Activated CD4-positive, CD25-positive, alpha-beta regulatory T cell treated with anti-CD3 and anti-CD28 coated beads, Interleukin-2, amount 50 U/mL, for 72 hours (primary cell): ENCODE data around the gene PRKN.

ENCODE experiments used
- DNase-seq: peaks from one replicate; pipeline ENCODE4 v3.0.0; 2021

The PRKN gene

DNA sequence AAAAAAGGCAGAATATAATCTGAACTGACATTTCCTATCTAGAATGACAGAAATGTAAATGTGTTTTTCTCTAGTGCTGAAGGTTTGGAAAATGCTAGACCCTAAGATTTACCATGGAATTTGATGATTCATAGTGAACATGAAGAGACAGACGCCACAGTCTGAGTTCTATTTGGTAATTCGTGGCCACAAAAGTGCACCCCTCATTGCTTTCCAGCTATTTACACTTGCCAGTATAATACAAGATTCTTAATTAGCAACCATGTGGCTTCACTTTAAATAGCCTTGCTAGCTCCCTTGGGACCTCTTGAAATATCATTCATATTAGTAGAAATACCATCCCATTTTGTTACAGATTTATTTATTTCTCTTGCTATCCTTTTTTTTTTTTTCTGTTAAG, 636.8 kb downstream of the PRKN start:
- no peak for DNase-seq

DNA sequence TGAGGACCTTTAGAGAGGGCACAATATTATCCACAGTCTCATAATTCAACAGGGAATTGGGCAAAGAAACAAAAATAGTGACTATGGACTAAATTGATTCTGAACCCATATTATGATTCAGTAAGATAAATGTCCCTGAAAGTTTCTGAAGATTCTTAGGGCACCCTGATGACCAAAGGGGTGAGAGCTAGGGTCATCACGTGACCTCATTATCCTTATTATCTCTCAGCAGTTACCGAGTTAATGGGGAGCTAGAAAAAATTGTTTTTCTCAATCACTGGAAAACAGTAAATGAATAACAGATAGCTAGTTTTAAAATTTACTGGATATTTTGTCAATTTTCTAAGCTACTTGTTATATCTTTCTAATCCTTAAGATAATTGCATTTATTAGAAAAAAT, 639.5 kb downstream of the PRKN start:
- no peak for DNase-seq

DNA sequence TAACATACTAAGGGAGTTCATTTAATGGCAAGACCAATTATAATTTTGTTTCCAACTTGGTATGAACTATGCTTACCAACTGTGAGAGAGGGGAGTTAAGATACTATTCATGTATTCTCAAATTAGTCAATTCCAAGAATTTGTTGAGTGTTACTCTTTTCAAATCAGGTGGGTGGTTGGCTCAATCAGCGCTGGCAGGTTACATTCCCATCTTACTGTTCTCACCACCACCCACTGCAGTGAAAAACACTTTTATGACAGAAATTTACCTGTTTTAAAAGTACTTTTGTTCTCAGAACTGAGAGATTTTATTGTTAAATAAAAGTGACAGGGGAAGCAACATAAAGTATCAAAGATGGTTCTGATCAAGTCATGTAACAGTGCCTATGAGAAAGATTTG, 642.0 kb downstream of the PRKN start:
- DNase-seq, result no peak

DNA sequence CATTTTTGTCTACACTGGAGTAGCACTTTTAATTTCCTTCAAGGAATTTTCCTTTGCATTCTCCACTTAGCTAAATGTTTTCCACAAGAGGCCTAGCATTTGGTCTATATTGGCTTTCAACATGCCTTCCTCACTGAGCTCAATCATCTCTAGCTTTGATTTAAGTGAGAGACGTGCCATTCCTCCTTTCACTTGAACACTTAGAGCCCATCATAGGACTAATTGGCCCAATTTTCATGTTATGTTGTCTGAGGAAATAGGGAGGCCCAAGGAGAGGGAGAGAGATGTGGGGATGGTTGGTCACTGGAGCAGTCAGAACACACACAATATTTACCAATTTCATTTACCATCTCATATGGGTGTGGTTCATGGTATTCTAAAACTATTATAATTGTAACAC, 645.0 kb downstream of the PRKN start:
- DNase-seq, result no peak

DNA sequence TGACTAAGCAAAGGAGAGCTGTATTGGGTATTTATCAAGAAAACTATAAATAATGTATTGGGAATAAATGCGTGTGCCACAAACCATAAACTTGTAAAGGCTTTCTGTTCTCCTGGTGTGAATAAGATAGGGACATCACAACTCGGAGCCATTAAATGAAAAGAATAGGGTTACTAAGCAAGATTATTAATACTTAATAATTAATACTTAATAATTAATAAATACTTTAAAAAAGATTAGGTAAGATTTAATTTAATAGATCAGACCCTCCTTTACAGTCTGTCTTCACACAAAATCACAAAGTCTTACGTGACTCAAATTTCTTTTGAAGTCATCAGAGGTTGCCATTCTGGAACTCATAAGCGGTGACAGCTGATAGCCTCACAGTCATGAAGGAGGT, 648.9 kb downstream of the PRKN start:
- DNase-seq, result no peak

DNA sequence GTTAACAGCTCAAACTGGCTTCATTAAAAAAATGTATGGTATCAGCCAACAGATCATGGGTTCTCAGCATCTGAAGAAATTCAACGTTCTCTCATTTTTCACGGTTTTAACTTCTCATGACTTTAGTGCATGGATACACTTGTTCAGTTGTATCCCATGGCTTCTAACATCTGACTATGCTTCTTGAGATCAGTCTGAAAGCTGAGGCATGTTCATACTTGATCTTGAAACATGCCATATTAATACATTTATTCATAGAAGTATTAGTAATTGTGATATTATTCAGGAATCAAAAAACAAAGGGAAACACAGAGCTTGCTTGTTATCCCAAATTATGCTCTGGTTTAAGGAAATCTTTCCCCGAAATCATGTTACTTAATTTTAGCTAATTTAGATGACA, 649.4 kb downstream of the PRKN start:
- no peak for DNase-seq

DNA sequence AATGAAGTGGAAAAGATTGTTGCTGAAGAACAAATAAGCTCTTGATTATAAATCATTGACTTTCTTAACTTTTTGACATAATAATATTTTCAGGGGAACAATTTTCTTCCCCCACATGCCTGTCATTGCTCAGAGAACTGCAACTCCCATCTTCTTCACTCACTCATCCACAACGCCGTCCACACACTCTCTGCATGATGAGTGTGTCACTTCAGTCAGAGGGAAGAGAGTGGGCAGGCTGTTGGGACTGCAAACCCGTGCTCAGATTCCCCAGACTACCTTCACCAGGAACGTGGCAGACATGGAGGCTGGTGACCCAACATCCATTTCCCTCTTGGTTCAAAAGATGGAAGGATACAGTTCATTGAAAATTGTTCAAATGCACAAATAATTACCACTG, 650.8 kb downstream of the PRKN start:
- no peak for DNase-seq

DNA sequence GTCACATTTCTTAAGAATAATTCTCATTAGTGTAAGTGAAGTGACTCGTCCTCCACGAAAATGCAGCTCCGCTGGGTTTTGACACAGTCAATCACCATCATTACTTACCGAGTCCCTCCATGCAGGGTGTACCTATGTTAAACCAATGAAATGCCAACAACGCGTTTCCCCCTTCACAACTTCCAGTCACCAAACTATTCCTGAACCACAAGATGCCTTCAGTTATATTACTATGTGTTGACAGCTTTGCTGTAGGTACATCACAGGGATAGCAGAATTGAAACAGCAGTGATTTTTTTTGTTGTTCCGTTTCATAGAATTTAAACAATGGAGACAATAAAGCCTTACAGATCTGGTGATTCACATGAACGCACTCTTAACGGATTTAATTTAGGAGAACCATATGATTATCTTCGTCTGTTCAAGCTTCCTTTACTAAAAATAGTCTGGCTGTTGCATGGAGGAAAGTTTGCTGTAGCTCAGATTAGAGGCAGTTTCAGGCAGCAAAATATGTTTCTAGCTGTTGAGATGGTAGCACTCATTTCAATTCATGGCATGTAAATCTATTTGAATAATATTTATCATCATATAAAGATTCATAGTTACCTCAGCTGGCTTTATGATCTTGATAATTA, 652.8 kb downstream of the PRKN start:
- DNase-seq, result no peak

DNA sequence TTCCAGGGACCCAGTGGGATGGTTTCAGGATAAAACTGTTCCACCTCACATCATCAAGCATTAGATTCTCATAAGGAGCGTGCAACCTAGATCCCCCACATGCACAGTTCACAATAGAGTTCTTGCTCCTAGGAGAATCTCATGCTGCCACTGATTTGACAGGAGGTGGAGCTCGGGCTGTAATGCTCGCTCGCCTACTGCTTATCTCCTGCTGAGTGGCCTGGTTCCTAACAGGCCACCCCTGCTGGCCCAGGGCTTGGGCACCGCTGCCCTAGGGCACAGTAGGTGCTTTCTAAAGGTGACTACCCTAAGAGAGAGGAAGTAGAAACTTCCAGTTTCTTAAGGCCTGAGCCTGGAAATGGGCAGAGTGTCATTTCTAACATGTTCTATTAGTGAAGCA, 656.9 kb downstream of the PRKN start:
- DNase-seq, result no peak

DNA sequence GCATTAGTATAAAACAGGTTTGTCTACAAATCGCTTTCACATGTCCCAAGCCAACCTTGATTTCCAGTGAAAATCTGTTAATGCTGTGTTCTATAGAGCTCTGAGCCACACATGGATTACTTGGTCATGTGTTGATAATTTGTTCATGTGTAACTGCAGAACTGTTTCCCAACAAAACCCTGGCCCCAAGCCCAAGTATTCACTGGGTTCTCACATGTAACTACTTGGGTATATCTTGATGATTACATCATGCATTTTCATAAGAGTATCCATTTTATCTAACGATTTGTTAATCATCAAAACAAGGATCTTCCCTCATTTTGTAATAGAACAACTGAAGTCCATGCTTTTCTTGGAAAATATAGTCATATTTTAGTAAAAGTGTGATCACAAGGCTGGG, 657.6 kb downstream of the PRKN start:
- no peak for DNase-seq

DNA sequence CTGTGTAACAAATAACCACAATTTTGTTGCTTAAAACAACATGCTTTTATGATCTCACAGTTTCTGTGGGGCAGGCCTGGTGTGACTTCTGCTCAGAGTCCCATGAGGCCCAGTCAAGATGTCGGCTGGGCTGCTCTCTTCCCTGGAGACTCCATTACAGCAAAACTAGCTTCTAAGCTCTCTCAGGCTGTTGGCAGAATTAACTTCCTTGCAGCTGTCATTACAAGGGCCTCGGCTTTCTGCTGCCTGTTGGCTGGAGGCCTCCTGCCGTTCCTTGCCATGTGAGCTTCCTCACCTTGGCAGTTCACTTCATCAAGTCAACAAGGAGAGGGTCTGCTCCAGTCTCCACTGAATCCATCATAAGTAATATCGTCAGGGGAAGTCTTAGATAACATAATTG, 659.2 kb downstream of the PRKN start:
- DNase-seq, result no peak

DNA sequence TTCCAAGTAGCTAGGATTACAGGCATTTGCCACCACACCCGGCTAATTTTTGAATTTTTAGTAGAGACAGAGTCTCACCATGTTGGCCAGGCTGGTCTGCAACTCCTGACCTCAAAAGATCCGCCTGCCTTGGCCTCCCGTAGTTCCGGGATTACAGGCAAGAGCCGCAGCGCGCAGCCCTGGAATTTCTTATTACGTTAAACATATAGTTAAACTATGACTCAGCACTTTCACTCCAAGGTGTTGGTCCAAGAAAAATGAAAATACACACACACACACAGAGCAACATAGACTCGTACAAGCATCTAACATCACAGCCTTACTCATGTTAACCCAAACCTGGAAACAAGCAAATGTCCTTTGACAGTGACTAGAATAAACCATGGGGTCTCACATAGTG, 663.9 kb downstream of the PRKN start:
- DNase-seq, result no peak

DNA sequence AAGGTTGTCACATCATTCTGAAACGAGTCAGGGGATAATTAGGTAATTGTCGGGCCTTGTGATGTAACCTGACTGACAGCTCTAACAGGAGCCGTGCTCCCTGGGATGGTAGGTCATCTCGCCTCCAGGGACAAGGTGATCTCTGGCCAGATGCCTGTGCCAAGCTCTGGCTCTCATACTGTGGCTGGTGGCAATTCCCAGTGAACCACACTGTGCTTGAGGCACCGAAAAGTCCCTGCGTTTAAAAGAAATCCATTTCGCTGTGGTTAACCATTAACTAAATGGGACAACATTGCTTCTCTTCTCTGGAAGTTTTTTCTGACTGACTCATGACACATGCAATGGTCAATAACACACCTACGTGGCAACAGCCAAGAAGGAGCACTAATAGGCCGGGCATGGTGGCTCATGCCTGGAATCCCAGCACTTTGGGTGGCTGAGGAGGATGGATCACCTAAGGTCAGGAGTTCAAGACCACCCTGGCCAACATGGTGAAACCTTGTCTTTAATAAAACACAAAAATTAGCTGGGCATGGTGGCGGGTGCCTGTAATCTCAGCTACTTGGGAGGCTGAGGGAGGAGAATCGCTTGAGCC, 669.2 kb downstream of the PRKN start:
- no peak for DNase-seq

DNA sequence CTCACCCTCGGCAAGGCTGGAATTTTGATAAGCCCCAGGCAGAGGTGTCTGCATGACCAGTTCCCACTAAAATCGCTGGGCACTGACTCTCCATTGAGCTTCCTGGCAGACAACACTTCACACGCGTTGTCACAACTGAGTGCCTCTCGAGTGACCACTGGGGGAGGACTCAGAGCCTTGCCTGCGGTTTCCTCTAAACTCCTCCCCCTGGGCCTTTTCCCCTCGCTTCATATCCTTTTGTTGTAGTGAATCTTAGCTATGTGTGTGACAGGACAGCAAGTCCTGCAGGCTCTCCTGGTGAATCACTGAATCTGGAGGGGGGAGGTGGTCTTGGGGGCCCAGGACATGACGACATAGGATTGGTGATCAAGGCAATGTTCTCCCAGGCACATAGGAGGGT, 670.8 kb downstream of the PRKN start:
- no peak for DNase-seq

DNA sequence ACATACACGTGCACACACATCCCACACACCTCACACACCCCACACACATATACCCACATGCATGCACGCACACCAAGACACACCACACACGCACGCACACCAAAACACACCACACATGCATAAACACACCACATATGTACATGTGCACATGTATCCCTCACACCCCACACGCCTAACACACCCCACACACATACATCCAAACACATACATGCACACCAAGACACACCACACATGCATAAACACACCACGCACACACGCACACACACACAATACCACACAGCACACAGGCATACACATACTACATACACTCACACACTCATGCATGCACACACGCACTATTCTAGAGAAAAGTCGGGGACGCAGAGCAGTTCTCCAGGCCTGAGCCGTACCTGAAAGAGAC, 671.5 kb downstream of the PRKN start:
- no peak for DNase-seq

DNA sequence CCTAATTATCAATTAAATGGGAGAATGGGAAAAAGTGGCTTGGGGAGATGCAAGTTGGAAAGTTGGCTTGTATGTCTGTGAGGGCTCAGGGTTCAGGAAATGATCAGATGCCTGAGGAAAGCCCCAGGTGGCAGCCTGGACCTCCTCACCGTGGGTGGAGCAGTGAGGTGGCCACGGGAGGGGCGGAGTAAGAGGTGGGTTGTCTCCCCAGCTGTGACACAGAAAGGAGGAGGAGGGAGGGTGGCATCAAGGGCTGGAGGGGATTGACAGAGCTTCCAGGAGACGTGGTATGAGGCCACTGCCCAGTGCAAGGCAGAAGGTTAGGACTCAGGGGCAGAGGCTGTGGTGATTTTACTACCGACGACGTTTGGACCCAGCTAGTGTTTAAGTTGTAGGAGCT, 672.2 kb downstream of the PRKN start:
- DNase-seq, result no peak

DNA sequence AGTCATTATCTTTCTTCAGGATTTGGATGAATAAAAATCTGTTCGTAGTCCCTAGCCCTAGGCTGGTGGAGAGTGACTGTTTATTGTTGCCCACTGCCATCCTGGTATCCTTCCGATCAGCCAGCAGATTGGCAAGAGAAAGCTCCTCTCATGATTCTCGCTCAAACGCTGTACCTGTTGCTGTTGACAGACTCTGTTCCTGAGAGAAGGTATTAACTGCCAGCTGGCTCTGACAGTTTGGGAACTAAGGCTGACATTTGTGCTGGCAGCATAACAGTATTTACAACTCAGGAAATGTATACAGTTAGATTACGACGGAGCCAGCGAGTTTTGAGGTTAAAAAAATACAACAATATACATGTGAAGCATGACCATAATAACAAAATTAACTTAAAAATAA, 674.5 kb downstream of the PRKN start:
- DNase-seq, result no peak

DNA sequence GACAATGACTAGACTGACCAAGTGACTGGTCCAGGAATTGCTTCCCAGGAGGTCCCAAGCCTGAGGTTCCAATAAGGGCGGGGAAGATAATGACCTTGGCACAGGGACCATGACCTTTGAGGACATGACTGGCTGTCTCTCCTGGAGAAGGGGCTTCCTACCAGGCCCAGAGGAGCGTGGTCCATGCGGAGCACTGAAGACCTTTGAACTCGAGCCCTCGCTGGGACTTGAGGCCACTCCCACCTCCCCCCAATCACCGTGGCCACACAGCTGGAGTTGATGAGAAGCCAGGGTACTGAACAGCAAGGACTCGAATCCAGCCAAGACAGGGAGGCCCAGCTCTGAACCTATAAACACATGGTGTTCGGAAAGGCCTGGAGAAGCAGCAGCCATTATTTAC, 677.0 kb downstream of the PRKN start:
- DNase-seq, result no peak

DNA sequence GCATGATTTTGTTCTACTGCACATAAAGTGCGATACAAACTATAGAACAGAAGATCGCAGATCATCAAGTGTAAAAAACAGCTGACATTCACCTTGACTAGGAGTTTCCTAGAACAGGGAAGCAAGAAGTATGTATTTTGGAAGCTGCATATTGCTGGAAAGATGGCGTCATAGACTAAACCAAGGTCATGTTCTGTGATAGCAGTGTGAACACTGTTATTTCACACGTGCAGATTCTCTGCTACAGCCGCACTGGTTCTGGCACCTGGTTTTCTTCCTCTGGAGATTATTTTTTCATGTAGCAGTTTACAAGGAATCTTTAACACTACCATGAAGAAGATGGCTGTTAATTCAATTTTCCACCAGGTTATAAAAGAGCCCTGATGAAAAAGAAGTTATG, 681.2 kb downstream of the PRKN start:
- no peak for DNase-seq

DNA sequence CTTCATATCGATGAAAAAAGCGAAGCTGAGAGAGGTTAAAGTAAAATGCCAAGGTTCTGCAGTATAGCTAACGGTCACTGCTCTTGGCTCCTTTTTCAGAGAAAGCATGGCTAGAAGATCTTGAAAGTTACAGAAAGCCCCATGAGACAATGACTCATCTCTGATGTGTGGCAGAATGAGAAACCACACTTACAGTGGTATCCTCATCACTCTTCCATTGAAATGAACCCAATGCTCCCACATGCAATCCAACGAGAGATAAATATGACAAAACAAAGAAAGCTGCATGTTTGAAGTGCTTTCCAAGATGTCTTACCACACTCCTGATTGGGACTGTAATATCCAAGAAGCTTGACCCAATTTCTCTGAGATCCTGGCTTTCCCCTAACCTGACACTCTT, 694.9 kb downstream of the PRKN start:
- DNase-seq, result no peak

DNA sequence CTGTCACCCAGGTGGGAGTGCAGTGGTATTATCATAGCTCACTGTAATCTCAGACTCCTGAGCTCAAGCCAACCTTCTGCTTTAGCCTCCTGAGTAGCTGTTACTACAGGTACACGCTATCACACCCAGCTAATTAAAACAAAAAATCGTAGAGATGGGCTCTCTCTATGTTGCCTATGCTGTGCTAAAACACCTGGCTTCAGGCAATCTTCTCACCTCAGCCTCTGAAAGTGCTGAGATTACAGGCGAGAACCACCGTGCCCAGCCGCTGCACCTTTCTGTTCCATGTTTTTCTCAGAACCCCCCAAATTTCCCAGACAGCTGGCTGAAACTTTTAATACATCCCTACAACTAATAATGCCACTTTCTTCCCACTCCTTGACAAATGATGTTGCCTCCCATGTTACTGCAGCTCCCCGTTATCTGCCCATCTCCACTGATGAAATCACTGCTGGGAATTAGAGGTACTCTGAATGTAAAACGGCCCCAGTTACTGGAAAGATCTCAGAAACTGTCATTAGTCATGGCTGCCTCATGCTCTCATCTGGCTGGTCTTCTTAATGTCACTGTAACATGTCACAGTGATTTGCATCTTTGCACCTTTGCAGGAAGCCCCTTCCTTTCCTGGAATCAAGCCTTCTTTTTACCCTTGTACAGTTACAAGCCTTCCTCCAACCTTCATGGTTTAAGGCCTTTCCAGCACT, 697.5 kb downstream of the PRKN start:
- no peak for DNase-seq

DNA sequence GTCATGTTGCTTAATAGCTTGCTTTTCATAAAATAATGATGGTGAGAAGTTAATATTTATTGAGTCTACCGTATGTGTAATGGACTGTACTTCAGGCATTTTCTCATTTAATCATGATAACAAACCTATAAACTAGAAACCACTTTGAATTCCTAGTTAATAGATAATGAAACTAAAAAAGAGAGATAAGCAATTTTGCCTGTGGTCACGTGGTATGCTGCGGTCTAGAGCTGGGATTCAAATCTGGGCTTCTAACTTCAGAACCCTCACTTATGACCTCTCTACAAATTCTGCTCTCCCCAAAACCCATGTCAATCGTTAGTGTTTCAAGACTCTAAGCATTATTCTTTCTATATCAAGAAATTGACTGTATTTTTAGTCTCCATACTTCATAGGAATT, 700.7 kb downstream of the PRKN start:
- no peak for DNase-seq

DNA sequence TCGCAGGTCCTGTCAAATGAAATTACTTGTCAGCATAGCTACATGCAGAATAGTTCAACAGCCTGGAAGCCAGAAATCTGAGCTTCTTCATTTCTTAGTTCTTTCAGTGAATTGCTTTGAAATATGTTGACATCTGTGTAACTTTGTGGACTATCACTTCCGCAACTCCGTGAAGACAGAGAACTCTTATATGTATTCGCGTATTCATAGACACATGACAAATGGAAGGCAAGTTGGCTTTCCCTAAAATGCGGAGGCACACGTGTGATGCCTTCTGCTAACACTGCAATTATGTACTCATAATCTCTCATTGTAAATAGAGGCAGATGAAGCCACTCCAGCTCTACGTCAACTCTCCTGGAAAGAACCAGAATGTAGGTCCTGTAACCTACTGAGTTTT, 701.5 kb downstream of the PRKN start:
- DNase-seq, result no peak

DNA sequence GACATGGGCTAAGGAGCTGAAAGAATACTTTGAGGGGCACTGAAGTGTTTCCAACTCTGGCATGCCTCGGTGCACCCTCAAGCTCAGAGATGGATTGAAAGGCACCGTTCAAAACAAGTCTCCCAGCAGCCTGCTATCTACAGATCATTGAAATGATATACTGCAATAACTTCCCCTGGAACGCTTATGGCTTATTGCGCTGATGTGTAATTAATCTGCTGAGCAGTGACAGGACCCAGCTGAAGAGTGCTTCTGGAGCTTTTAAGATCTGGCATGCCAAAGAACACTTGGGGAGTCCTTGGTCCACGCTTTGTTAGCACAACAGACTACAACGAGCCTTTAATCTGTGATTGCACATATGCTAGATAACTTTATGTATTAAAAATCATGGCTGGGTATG, 708.2 kb downstream of the PRKN start:
- DNase-seq, result no peak

DNA sequence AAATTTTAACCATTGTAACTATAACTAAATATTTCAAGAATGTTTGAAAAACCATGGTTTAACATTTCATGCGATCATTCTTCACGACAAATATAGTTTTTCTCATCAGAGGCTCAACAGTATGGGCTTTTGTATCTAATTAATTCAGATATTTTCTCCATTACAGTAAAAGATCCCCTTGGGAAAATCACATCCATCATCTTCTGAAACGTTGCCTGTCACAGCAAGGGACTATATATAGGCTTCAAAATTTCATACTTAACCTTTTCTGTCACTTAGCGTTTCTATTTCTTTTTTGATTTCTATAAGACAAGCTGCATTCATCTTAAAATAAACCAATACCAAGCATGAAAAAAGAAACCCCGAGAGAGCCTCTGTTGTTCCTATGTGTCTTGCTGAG, 710.0 kb downstream of the PRKN start:
- DNase-seq, result no peak
